ENCODE data around the gene KRTAP3-3.

DNA sequence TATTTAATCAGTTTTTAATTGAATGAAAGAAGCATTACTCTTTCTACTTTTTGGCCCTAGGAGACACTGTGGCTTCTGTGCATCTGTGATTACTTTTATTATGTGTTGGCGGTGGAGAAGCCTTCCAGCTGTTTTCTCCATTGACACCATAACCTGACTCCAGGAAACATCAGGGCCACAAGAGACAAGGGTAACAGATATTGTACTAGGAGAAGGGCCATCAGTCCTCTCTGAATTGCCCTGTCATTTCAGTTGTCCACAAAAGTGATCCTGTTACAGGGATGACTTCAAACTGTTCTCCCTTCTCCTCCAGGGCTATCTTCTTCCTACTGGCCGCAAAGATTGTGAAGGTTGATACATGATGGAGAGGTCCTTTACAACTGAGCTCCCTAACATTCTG lies 41.8 kb downstream of the KRTAP3-3 start:
- TF ChIP-seq, protein P1, sequence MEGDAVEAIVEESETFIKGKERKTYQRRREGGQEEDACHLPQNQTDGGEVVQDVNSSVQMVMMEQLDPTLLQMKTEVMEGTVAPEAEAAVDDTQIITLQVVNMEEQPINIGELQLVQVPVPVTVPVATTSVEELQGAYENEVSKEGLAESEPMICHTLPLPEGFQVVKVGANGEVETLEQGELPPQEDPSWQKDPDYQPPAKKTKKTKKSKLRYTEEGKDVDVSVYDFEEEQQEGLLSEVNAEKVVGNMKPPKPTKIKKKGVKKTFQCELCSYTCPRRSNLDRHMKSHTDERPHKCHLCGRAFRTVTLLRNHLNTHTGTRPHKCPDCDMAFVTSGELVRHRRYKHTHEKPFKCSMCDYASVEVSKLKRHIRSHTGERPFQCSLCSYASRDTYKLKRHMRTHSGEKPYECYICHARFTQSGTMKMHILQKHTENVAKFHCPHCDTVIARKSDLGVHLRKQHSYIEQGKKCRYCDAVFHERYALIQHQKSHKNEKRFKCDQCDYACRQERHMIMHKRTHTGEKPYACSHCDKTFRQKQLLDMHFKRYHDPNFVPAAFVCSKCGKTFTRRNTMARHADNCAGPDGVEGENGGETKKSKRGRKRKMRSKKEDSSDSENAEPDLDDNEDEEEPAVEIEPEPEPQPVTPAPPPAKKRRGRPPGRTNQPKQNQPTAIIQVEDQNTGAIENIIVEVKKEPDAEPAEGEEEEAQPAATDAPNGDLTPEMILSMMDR (IDR thresholded peaks at IDR 0.05; ENCODE audit: poor library complexity), result no peak
- TF ChIP-seq EZH2phosphoT487 (IDR thresholded peaks at IDR 0.05; ENCODE audit: low read depth, severe bottlenecking, unreplicated experiment), result no peak
